Tibial nerve (tissue), 4 donors: Measurements from ENCODE around the gene KLHL17. TPM values are rescaled to one million over a fixed set of nuclear protein-coding genes. Genes with fewer than 3 reads are reported as not detected.
A peak's percentile ranks its signal among the peaks of the same experiment; 100 is the strongest.
"Not testable (repeated sequence)": the region's sequence is repeated elsewhere in the genome, so short reads cannot be mapped to it uniquely, and the experiment has no call there.

Experiments used
- DNase-seq, 2 donors: peaks; one replicate each; pipeline ENCODE4 v3.0.0-alpha.2; 2019; ENCODE audit warnings: low spot score in 2 of 2
- H3K27ac ChIP-seq, 4 donors: fragments of 200-600 bp; sonication (generic) in 3 of 4; one replicate each; pipeline ENCODE4 v1.5.1; 2017 to 2019; ENCODE audit warnings: mild to moderate bottlenecking in 1 of 4
- H3K27me3 ChIP-seq, 2 donors: fragments of 200-600 bp; sonication (generic) in 1 of 2; one replicate each; pipeline versions ENCODE4 v1.5.1 to v1.6.0; 2017 to 2019
- H3K36me3 ChIP-seq, 3 donors: fragments of 200-600 bp; sonication (generic); one replicate each; pipeline ENCODE4 v1.5.1; 2018 to 2019
- H3K4me1 ChIP-seq, 4 donors: fragments of 200-600 bp; sonication (generic) in 3 of 4; one replicate each; pipeline ENCODE4 v1.5.1; 2017 to 2019
- H3K4me3 ChIP-seq, 4 donors: fragments of 200-600 bp; sonication (generic) in 3 of 4; one replicate each; pipeline ENCODE4 v1.5.1; 2017 to 2019; ENCODE audit warnings: mild to moderate bottlenecking in 1 of 4, moderate library complexity in 1 of 4
- H3K9me3 ChIP-seq, 4 donors: fragments of 200-600 bp; sonication (generic) in 3 of 4; one replicate each; pipeline ENCODE4 v1.5.1; 2017 to 2019
- EP300 ChIP-seq, 2 donors: sonication (generic); formaldehyde crosslinking; IDR thresholded peaks; one replicate each; pipeline ENCODE4 v1.6.1; 2017; ENCODE audit warnings: antibody characterized with exemption in 2 of 2, mild to moderate bottlenecking in 1 of 2
- POLR2A ChIP-seq, 2 donors: fragments of 450-650 bp; IDR thresholded peaks; one replicate each; pipeline ENCODE4 v1.6.1; 2017; ENCODE audit warnings: antibody characterized with exemption in 2 of 2, mild to moderate bottlenecking in 2 of 2, moderate library complexity in 2 of 2
- WGBS, 2 donors: methylation state at CpG; one replicate each; pipeline ENCODE4 v1.1.5; 2018; 5-methylcytosine and 5-hydroxymethylcytosine counted together
- total RNA-seq, 4 donors: library from RNA; depleted of rRNA; stranded (reverse); fragments of >200 nt; gene quantifications; one replicate each; pipeline ENCODE4 v1.1.0, GENCODE V29; 2016
- TF ChIP-seq, protein P1 (sequence below), 5 experiments: fragments of 200-600 bp in 3 of 5; fragments of 450-650 bp in 2 of 5; sonication (generic) in 3 of 5; IDR thresholded peaks; one replicate each; pipeline ENCODE4 v1.5.1; 2016 to 2019; ENCODE audit warnings: antibody characterized with exemption in 5 of 5, mild to moderate bottlenecking in 3 of 5, moderate library complexity in 2 of 5

KLHL17 gene
- total RNA-seq, 4 donors from 2014 or later: 4.2 to 19.2 (median 11.9) TPM

DNA sequence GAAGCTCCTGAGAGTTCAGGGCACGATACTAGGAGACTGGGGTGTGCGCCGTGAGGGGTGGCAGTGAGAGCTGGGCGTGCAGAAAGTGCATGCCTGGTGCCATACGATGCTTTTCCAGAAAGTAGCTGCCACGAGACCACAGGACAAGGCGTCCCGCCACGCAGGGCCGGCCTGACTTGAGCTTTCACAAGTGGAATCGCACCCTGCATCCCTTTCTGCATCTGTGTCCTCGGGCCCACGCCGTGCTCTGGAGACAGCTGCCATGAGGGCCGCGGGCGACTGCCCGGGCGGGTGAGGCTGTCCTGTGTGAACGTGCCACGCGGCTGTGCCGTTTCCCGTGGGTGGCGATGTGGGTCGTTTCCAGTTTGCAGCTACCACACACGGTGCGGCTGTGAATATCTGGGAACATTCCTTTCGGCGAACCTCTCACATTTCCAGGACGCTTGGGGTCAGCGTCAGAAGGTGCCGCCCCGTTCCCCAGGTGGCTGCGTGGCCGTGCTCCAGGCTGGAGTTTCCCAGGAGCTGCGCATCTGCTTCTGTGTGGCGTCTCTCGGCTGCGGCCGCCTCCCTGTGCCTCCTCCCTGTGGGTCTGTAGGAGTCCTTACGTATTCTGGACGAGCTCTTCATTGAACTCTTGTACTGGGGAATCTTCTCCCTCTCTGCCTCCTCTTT is 22.5 kb downstream of the KLHL17 start:
- peaks cover 0 to 22% of the 10 kb centered on the region in 2 donors for H3K27me3 ChIP-seq
- no peaks in the 10 kb centered on the region for H3K9me3 ChIP-seq
- no peak overlapping the region for H3K27ac ChIP-seq
- WGBS, 2 donors: 77 to 83% methylated on average over 42 of the region's 43 CpGs
- no peak for DNase-seq
- no peak overlapping the region for H3K4me3 ChIP-seq
- TF ChIP-seq POLR2A (IDR thresholded peaks at IDR 0.05): no peak
- TF ChIP-seq, protein P1, sequence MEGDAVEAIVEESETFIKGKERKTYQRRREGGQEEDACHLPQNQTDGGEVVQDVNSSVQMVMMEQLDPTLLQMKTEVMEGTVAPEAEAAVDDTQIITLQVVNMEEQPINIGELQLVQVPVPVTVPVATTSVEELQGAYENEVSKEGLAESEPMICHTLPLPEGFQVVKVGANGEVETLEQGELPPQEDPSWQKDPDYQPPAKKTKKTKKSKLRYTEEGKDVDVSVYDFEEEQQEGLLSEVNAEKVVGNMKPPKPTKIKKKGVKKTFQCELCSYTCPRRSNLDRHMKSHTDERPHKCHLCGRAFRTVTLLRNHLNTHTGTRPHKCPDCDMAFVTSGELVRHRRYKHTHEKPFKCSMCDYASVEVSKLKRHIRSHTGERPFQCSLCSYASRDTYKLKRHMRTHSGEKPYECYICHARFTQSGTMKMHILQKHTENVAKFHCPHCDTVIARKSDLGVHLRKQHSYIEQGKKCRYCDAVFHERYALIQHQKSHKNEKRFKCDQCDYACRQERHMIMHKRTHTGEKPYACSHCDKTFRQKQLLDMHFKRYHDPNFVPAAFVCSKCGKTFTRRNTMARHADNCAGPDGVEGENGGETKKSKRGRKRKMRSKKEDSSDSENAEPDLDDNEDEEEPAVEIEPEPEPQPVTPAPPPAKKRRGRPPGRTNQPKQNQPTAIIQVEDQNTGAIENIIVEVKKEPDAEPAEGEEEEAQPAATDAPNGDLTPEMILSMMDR (IDR thresholded peaks at IDR 0.05): no peak
- TF ChIP-seq EP300 (IDR thresholded peaks at IDR 0.05): no peak
- H3K4me1 ChIP-seq: peaks cover 0 to 7% (median 2%) of the 10 kb centered on the region in 4 donors
- H3K36me3 ChIP-seq: no peaks in the 10 kb centered on the region

DNA sequence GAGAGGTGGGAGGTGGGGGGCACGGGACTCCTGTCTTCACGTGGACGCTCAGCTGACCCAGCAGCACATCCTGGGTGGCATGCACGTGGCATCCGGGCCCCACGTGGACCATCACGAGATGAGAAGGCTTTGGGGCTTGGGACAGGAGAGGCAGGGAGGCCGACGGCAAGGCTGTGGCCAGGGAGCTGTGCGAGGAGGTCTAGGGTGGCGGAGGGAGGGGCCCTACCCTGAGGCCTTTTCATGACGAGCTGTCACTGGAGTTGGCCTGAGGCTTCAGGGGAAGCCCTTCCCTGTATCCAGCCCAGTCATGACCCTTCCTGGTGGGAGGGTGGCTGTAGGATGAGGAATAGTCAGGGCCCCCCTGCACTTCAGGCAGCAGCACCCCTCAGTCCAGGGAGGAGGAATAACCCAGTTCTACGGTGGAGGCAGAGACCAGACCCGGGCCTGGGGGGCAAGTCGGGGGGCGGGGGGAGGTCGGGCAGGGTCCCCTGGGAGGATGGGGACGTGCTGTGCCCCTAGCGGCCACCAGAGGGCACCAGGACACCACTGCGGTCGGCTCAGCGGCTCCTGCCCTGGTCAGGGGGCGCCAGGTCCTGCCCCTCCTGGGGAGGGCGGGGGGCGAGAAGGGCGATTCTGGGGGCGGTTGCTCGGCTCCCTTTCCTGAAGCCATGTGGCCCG is 23.6 kb downstream of the KLHL17 start:
- no peaks in the 10 kb centered on the region for H3K9me3 ChIP-seq
- TF ChIP-seq, protein P1 (IDR thresholded peaks at IDR 0.05): peak; percentile 60 to 95 (median 94)
- no peak for TF ChIP-seq POLR2A (IDR thresholded peaks at IDR 0.05)
- TF ChIP-seq EP300 (IDR thresholded peaks at IDR 0.05): no peak
- 31 to 36% methylated on average over 18 to 22 of the region's 29 CpGs for WGBS, 2 donors
- H3K4me3 ChIP-seq: no peak overlapping the region
- H3K4me1 ChIP-seq: peaks cover 0 to 7% (median 2%) of the 10 kb centered on the region in 4 donors
- DNase-seq: no peak
- no peak overlapping the region for H3K27ac ChIP-seq
- H3K27me3 ChIP-seq: peaks cover 0 to 22% of the 10 kb centered on the region in 2 donors
- H3K36me3 ChIP-seq: no peaks in the 10 kb centered on the region

DNA sequence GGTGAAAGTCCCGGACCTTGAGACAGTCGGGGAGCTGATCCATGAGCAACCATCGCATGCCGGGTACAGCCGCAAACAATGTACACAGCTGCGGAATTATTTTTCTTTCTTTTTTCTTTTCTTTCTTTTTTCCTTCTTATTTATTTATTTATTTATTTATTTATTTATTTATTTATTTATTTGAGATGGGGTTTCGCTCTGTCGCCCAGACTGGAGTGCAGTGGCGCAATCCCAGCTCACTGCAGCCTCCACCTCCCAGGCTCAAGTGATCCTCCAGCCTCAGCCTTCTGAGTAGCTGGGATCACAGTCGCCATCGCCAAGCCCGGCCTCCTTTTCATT is 24.1 kb downstream of the KLHL17 start:
- 46 to 59% methylated on average over 12 of the region's 12 CpGs for WGBS, 2 donors
- peaks cover 0 to 7% (median 2%) of the 10 kb centered on the region in 4 donors for H3K4me1 ChIP-seq
- H3K9me3 ChIP-seq: no peaks in the 10 kb centered on the region
- H3K36me3 ChIP-seq: no peaks in the 10 kb centered on the region
- TF ChIP-seq, protein P1 (IDR thresholded peaks at IDR 0.05): peak in 1 of 5 experiments; percentile 4
- TF ChIP-seq EP300 (IDR thresholded peaks at IDR 0.05): no peak
- no peak for TF ChIP-seq POLR2A (IDR thresholded peaks at IDR 0.05)
- no peak for DNase-seq
- no peak overlapping the region for H3K27ac ChIP-seq
- H3K4me3 ChIP-seq: no peak overlapping the region
- peaks cover 0 to 22% of the 10 kb centered on the region in 2 donors for H3K27me3 ChIP-seq

DNA sequence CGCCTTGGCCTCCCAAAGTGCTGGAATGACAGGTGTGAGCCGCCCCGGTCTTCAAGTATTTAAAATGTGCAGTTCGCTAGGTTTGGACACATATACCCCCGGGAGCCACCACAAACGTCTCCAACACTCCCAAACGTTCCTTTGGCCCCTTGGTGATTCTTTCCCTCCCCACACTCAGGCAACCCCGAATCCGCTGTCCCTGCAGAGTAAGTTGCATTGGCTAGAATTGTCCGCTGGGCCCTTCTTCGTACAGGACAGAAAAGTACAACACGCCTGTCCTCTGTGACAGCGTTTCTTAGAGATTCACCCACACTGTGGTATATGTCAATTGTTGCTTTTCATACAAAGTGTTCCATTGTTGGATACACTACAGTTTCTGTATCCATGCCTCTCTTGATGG is 24.7 kb downstream of the KLHL17 start:
- no peaks in the 10 kb centered on the region for H3K9me3 ChIP-seq
- DNase-seq: no peak
- 69 to 78% methylated on average over 13 of the region's 13 CpGs for WGBS, 2 donors
- H3K4me3 ChIP-seq: no peak overlapping the region
- peaks cover 0 to 22% of the 10 kb centered on the region in 2 donors for H3K27me3 ChIP-seq
- TF ChIP-seq POLR2A (IDR thresholded peaks at IDR 0.05): no peak
- TF ChIP-seq EP300 (IDR thresholded peaks at IDR 0.05): no peak
- TF ChIP-seq, protein P1 (IDR thresholded peaks at IDR 0.05): no peak
- no peak overlapping the region for H3K27ac ChIP-seq
- no peaks in the 10 kb centered on the region for H3K36me3 ChIP-seq
- H3K4me1 ChIP-seq: peaks cover 0 to 7% (median 2%) of the 10 kb centered on the region in 4 donors

DNA sequence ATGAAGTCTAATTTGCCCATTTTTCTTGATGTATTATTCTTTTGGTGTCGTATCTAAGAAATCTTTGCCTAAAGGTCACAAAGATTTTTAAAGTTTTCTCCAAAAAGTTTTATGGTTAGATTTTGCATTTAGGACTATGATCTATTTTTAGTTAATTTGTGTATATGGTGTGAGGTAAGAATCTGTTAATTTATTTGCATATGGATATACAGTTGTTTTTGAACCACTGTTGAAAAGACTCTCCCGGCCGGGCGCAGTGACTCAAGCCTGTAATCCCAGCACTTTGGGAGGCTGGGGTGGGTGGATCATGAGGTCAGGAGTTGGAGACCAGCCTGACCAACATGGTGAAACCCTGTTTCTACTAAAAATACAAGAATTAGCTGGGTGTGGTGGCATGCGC is 27.7 kb downstream of the KLHL17 start:
- 82 to 85% methylated on average over 5 of the region's 5 CpGs for WGBS, 2 donors
- H3K9me3 ChIP-seq: peaks cover 0 to 20% (median 0%) of the 10 kb centered on the region in 4 donors
- DNase-seq, H3K36me3 ChIP-seq, H3K4me3 ChIP-seq, H3K4me1 ChIP-seq, H3K27ac ChIP-seq: not testable (repeated sequence)
- peaks cover 0 to 12% of the 10 kb centered on the region in 2 donors for H3K27me3 ChIP-seq

DNA sequence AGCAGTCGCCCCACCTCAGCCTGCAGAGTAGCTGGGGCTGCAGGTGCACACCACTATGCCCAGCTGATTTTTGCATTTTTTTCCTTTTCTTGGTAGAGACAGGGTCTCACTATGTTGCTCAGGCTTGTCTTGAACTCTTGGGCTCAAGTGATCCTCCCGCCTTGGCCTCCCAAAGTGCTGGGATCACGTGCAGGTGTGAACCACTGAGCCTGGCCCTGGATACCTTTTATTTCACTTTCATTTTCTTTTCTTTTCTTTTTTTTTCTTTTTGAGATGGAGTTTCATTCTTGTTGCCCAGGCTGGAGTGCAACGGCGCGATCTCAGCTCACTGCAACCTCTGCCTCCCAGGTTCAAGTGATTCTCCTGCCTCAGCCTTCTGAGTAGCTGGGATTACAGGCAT is 30.9 kb downstream of the KLHL17 start:
- peaks cover 0 to 21% (median 0%) of the 10 kb centered on the region in 4 donors for H3K9me3 ChIP-seq
- not testable (repeated sequence) for H3K27ac ChIP-seq, H3K4me1 ChIP-seq, H3K4me3 ChIP-seq, H3K27me3 ChIP-seq, DNase-seq, H3K36me3 ChIP-seq
- WGBS, 2 donors: 89 to 93% methylated on average over 6 of the region's 6 CpGs
